Peyer's patch (tissue), 4 donors: ENCODE measurements around the gene NOA1. TPM values are rescaled to one million over a fixed set of nuclear protein-coding genes. Genes with fewer than 3 reads are reported as not detected.

ENCODE experiments used
- DNase-seq, 3 donors: peaks; one replicate each; pipeline ENCODE4 v3.0.0-alpha.2; 2017 to 2019
- H3K27ac ChIP-seq, 4 donors: fragments of 200-600 bp; sonication (generic); one replicate each; pipeline ENCODE4 v1.5.1; 2016 to 2019
- H3K27me3 ChIP-seq, 2 donors: fragments of 200-600 bp; sonication (generic); one replicate each; pipeline ENCODE4 v1.5.1; 2019
- H3K36me3 ChIP-seq, 3 donors: fragments of 200-600 bp; sonication (generic); one replicate each; pipeline ENCODE4 v1.5.1; 2016 to 2019
- H3K4me1 ChIP-seq, 4 donors: fragments of 200-600 bp; sonication (generic); one replicate each; pipeline ENCODE4 v1.5.1; 2016 to 2019
- H3K4me3 ChIP-seq, 4 donors: fragments of 200-600 bp; sonication (generic); 1 replicate in 3 of 4; 2 replicates in 1 of 4; pipeline ENCODE4 v1.5.1; 2016 to 2019; ENCODE audit warnings: mild to moderate bottlenecking in 1 of 4
- H3K9me3 ChIP-seq, 4 donors: fragments of 200-600 bp; sonication (generic); one replicate each; pipeline ENCODE4 v1.5.1; 2016 to 2019; ENCODE audit warnings: mild to moderate bottlenecking in 1 of 4
- CTCF ChIP-seq, 6 experiments: fragments of 450-650 bp in 4 of 6; fragments of 200-600 bp in 2 of 6; sonication (generic) in 1 of 6; IDR thresholded peaks; one replicate each; pipeline ENCODE4 v1.5.1; 2017 to 2019; ENCODE audit warnings: antibody characterized with exemption in 6 of 6, mild to moderate bottlenecking in 3 of 6, moderate library complexity in 1 of 6
- POLR2A ChIP-seq, 2 donors: fragments of 450-650 bp; IDR thresholded peaks; one replicate each; pipeline ENCODE4 v1.5.1; 2017; ENCODE audit warnings: antibody characterized with exemption in 2 of 2, mild to moderate bottlenecking in 2 of 2, moderate library complexity in 2 of 2
- total RNA-seq, 4 donors: library from RNA; depleted of rRNA; stranded (reverse); fragments of >200 nt; gene quantifications; one replicate each; pipeline ENCODE4 v1.1.0, GENCODE V29; 2016

NOA1 gene
- total RNA-seq, 4 donors from 2014 or later, result 12.4 to 32.6 (median 26.1) TPM

- Histone ChIP-seq H3K27ac (no peak overlapping the region), H3K4me1 (peaks cover 0 to 15% (median 6%) of the 10 kb centered on the region in 4 donors), H3K4me3 (no peak overlapping the region), H3K9me3 (no peaks in the 10 kb centered on the region), H3K36me3 (peaks cover 0 to 64% (median 0%) of the 10 kb centered on the region in 3 donors), H3K27me3 (no peaks in the 10 kb centered on the region)
- TF ChIP-seq CTCF (IDR thresholded peaks at IDR 0.05) (no peak), POLR2A (IDR thresholded peaks at IDR 0.05) (no peak)
- DNase-seq, result no peak
Measured at GRCh38 chr4:56973336-56973735, 4.1 kb downstream of the NOA1 start.

GRCh38 chr4:56972809-56973208, 4.6 kb downstream of the NOA1 start:
- no peaks in the 10 kb centered on the region for H3K9me3 ChIP-seq
- no peak overlapping the region for H3K27ac ChIP-seq
- peaks cover 0 to 15% (median 6%) of the 10 kb centered on the region in 4 donors for H3K4me1 ChIP-seq
- no peak overlapping the region for H3K4me3 ChIP-seq
- TF ChIP-seq CTCF (IDR thresholded peaks at IDR 0.05) (no peak), POLR2A (IDR thresholded peaks at IDR 0.05) (no peak)
- DNase-seq, result no peak
- H3K36me3 ChIP-seq, result peaks cover 0 to 70% (median 0%) of the 10 kb centered on the region in 3 donors
- no peaks in the 10 kb centered on the region for H3K27me3 ChIP-seq

- Histone ChIP-seq H3K4me1 (peaks cover 0 to 15% (median 6%) of the 10 kb centered on the region in 4 donors), H3K9me3 (no peaks in the 10 kb centered on the region), H3K27me3 (no peaks in the 10 kb centered on the region), H3K4me3 (no peak overlapping the region), H3K27ac (no peak overlapping the region), H3K36me3 (peaks cover 0 to 74% (median 0%) of the 10 kb centered on the region in 3 donors)
- DNase-seq, result no peak
- TF ChIP-seq POLR2A (IDR thresholded peaks at IDR 0.05), result no peak
- TF ChIP-seq CTCF (IDR thresholded peaks at IDR 0.05), result no peak
Measured at GRCh38 chr4:56972389-56972788, 5.0 kb downstream of the NOA1 start.

- H3K27ac ChIP-seq, result no peak overlapping the region
- H3K4me1 ChIP-seq, result peaks cover 0 to 15% (median 6%) of the 10 kb centered on the region in 4 donors
- H3K9me3 ChIP-seq, result no peaks in the 10 kb centered on the region
- H3K27me3 ChIP-seq, result no peaks in the 10 kb centered on the region
- peaks cover 0 to 83% (median 0%) of the 10 kb centered on the region in 3 donors for H3K36me3 ChIP-seq
- no peak overlapping the region for H3K4me3 ChIP-seq
- TF ChIP-seq CTCF (IDR thresholded peaks at IDR 0.05), result no peak
- no peak for DNase-seq
Measured at GRCh38 chr4:56971383-56971782, 6.0 kb downstream of the NOA1 start.

- TF ChIP-seq CTCF (IDR thresholded peaks at IDR 0.05), result no peak
- TF ChIP-seq POLR2A (IDR thresholded peaks at IDR 0.05), result no peak
- Histone ChIP-seq H3K27me3 (no peaks in the 10 kb centered on the region), H3K4me3 (no peak overlapping the region), H3K36me3 (peaks cover 0 to 48% (median 0%) of the 10 kb centered on the region in 3 donors), H3K27ac (no peak overlapping the region), H3K4me1 (no peaks in the 10 kb centered on the region), H3K9me3 (no peaks in the 10 kb centered on the region)
- DNase-seq, result no peak
Measured at GRCh38 chr4:56961107-56961500, 16.3 kb downstream of the NOA1 start.

GRCh38 chr4:56959100-56959499, 18.3 kb downstream of the NOA1 start:
- no peaks in the 10 kb centered on the region for H3K4me1 ChIP-seq
- no peak overlapping the region for H3K4me3 ChIP-seq
- H3K9me3 ChIP-seq, result no peaks in the 10 kb centered on the region
- no peaks in the 10 kb centered on the region for H3K27me3 ChIP-seq
- H3K27ac ChIP-seq, result no peak overlapping the region
- no peak for TF ChIP-seq POLR2A (IDR thresholded peaks at IDR 0.05)
- no peak for TF ChIP-seq CTCF (IDR thresholded peaks at IDR 0.05)
- DNase-seq, result no peak
- H3K36me3 ChIP-seq, result peaks cover 0 to 29% (median 0%) of the 10 kb centered on the region in 3 donors
